ENCODE data around the gene EPN3. TPM values are rescaled to one million over a fixed set of nuclear protein-coding genes. Genes with fewer than 3 reads are reported as not detected.

Gene EPN3
- total RNA-seq, 2 donors from 2014 or later: not detected

DNA sequence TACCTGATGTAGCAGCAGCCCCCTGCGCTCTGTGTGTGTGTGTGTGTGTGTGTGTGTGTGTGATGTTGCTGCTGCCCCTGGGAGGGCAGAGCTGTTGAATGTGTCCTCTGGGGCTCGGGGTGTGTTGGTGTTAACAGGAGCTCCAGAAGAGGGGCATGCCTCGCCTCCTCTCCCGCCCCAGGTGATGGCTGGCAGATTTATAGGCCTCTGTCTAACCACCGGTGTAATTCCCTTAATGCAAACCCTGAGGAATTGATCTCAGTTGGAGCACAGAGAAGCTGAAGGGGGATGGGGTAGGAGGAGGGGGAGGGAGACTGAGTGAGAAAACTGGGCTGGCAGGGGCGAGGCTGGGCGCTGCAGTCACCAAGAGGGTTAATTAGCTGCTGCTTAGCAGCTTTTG, 38.0 kb downstream of the EPN3 start:
- Mint-ChIP-seq H3K27me3 (peaks cover 16% of the 10 kb centered on the region), H3K4me3 (no peak overlapping the region), H3K9me3 (no peaks in the 10 kb centered on the region), H3K27ac (no peak overlapping the region), H3K36me3 (ENCODE audit: low read depth) (no peaks in the 10 kb centered on the region), H3K4me1 (peaks cover 5% of the 10 kb centered on the region)
- ATAC-seq (replicated peaks): no peak

DNA sequence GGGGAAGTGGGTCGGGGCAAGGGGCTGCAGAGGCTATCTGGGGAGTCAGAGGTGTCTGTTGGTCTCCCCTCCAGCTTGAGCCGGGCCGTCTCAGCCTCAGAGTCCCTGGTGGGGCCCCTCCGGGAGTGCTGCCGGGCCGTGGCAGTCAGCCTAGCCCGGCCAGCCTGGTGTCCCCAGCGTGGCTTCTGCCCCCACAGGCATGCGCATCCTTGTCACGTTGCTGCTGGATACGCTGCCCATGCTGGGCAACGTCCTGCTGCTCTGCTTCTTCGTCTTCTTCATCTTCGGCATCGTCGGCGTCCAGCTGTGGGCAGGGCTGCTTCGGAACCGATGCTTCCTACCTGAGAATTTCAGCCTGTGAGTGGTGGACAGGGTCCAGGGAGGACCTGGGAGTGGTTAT, 39.1 kb downstream of the EPN3 start:
- Mint-ChIP-seq H3K36me3 (ENCODE audit: low read depth) (no peaks in the 10 kb centered on the region), H3K9me3 (no peaks in the 10 kb centered on the region), H3K27me3 (peaks cover 5% of the 10 kb centered on the region), H3K27ac (no peak overlapping the region), H3K4me1 (no peaks in the 10 kb centered on the region), H3K4me3 (no peak overlapping the region)
- no peak for ATAC-seq (replicated peaks)

DNA sequence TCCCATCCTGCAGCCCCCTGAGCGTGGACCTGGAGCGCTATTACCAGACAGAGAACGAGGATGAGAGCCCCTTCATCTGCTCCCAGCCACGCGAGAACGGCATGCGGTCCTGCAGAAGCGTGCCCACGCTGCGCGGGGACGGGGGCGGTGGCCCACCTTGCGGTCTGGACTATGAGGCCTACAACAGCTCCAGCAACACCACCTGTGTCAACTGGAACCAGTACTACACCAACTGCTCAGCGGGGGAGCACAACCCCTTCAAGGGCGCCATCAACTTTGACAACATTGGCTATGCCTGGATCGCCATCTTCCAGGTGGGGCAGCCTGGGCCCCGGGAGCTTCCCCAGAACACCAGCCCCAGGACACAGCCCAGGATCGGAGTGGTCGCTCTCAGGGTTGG, 40.0 kb downstream of the EPN3 start:
- Mint-ChIP-seq H3K27me3 (peaks cover 8% of the 10 kb centered on the region), H3K36me3 (ENCODE audit: low read depth) (no peaks in the 10 kb centered on the region), H3K4me3 (no peak overlapping the region), H3K27ac (no peak overlapping the region), H3K9me3 (no peaks in the 10 kb centered on the region), H3K4me1 (no peaks in the 10 kb centered on the region)
- ATAC-seq (replicated peaks): no peak

DNA sequence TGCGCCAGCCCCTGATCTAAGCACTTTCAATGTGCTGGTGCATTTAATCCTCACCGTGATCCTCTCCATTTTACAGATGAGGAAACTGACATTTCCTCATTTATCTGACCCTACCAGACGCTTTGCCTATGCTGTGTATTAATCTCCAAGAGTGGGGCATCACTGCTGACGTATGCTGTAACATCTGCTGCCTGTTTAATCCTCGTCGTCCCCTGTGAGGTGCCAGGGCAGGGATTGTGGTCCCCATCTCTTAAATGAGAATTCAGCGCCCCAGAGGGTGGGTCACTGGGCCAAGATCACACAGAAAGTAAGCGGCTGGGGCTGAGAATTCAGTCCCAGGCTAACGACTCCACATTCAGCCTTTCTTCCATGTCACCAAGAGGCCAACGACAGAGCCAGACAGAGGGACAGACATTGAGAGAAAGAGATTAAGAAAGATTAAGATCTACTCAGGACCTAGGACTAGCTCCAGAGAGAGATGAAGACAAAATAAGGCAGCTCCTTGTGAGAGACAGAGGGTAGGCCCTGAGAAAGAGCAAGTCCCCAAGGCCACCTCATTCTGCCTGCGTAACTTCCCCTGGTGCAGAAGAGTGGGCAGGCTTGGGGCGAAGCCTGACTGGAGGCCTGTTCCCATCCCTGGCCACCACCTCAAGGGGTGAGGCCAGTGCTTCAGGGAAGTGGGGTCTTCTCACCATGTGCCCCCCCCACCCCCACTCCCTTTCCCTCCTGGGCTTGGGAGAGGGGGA, 41.5 kb downstream of the EPN3 start:
- Mint-ChIP-seq H3K36me3 (ENCODE audit: low read depth) (no peaks in the 10 kb centered on the region), H3K4me1 (no peaks in the 10 kb centered on the region), H3K27ac (no peak overlapping the region), H3K27me3 (peaks cover 13% of the 10 kb centered on the region), H3K9me3 (no peaks in the 10 kb centered on the region), H3K4me3 (no peak overlapping the region)
- ATAC-seq (replicated peaks): no peak

DNA sequence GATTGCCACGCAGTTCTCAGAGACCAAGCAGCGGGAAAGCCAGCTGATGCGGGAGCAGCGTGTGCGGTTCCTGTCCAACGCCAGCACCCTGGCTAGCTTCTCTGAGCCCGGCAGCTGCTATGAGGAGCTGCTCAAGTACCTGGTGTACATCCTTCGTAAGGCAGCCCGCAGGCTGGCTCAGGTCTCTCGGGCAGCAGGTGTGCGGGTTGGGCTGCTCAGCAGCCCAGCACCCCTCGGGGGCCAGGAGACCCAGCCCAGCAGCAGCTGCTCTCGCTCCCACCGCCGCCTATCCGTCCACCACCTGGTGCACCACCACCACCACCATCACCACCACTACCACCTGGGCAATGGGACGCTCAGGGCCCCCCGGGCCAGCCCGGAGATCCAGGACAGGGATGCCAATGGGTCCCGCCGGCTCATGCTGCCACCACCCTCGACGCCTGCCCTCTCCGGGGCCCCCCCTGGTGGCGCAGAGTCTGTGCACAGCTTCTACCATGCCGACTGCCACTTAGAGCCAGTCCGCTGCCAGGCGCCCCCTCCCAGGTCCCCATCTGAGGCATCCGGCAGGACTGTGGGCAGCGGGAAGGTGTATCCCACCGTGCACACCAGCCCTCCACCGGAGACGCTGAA, 43.2 kb downstream of the EPN3 start:
- Mint-ChIP-seq H3K36me3 (ENCODE audit: low read depth) (no peaks in the 10 kb centered on the region), H3K4me3 (no peak overlapping the region), H3K4me1 (no peaks in the 10 kb centered on the region), H3K27ac (no peak overlapping the region), H3K27me3 (peaks cover 14% of the 10 kb centered on the region), H3K9me3 (no peaks in the 10 kb centered on the region)
- no peak for ATAC-seq (replicated peaks)

DNA sequence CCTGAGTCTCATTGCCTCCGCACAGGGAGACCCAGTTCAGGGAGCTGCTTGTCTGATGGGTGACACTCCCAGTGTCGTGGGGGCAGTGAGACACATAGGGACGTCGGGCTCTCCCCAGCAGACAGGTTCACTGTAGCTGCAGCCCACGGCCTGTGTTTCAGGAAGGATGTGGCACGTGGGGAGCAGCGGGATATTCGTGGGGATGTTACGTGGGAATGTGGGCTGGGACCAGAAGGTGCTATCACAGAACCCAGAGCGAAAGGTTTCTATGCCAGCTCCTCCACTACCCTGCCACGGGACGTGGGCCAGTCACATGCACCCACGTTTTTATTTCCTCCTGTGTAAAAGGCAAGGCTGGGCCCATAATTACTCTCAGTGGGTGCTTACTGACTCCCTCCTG, 44.3 kb downstream of the EPN3 start:
- no peak overlapping the region for H3K4me3 Mint-ChIP-seq
- no peaks in the 10 kb centered on the region for H3K4me1 Mint-ChIP-seq
- no peaks in the 10 kb centered on the region for H3K36me3 Mint-ChIP-seq (ENCODE audit: low read depth)
- peaks cover 14% of the 10 kb centered on the region for H3K27me3 Mint-ChIP-seq
- H3K27ac Mint-ChIP-seq: no peak overlapping the region
- no peaks in the 10 kb centered on the region for H3K9me3 Mint-ChIP-seq
- no peak for ATAC-seq (replicated peaks)

DNA sequence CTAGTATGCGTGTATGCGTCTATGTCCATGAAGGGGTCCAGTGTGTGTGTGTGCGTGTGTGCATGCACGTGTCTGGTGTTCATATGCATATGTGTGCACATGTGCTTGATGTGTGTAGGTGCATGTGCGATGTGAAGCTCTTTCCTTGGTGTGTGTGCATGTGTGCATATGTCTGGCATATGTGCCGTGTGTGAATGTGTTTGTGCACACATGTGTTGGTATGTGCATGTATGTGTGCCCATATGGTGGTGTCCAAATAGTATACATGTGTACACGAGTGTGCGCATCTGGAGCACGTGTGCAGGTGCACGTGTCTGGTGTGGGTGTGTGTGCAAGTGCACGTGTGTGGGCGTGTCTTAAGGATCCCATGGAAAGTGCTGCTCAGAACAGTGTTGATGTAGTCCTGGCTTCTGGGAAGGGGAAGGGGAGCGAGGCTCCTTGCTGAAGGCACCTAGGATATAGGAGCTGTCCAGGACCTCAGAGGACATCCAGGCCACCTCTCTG, 45.0 kb downstream of the EPN3 start:
- H3K27me3 Mint-ChIP-seq: peaks cover 14% of the 10 kb centered on the region
- no peaks in the 10 kb centered on the region for H3K9me3 Mint-ChIP-seq
- H3K27ac Mint-ChIP-seq: no peak overlapping the region
- ATAC-seq (replicated peaks): no peak
- no peaks in the 10 kb centered on the region for H3K36me3 Mint-ChIP-seq (ENCODE audit: low read depth)
- no peaks in the 10 kb centered on the region for H3K4me1 Mint-ChIP-seq
- no peak overlapping the region for H3K4me3 Mint-ChIP-seq

DNA sequence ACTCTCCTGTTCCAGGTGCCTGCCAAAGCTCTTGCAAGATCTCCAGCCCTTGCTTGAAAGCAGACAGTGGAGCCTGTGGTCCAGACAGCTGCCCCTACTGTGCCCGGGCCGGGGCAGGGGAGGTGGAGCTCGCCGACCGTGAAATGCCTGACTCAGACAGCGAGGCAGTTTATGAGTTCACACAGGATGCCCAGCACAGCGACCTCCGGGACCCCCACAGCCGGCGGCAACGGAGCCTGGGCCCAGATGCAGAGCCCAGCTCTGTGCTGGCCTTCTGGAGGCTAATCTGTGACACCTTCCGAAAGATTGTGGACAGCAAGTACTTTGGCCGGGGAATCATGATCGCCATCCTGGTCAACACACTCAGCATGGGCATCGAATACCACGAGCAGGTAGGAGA, 45.6 kb downstream of the EPN3 start:
- H3K36me3 Mint-ChIP-seq (ENCODE audit: low read depth): no peaks in the 10 kb centered on the region
- H3K4me1 Mint-ChIP-seq: no peaks in the 10 kb centered on the region
- no peak for ATAC-seq (replicated peaks)
- H3K27ac Mint-ChIP-seq: no peak overlapping the region
- H3K9me3 Mint-ChIP-seq: no peaks in the 10 kb centered on the region
- H3K27me3 Mint-ChIP-seq: peaks cover 14% of the 10 kb centered on the region
- no peak overlapping the region for H3K4me3 Mint-ChIP-seq

DNA sequence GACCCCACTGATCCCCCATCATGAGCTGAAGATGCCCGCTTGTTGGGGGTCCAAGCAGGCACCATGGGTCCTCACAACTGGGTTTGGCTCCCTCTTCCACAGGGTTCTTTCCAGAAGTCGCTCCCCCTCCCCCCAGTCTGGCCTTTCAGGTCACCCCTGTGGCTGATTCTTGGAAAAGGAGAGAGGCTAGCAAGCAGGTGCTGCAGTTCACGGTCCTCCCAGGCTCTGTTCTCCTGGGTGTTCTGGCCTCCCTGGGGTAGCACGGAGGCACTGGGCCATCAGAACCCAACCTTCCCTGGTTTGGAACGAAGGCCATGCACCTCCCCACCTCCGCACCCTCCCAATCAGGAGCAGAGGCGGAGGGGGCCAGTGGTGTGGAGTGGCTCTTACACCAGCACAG, 46.9 kb downstream of the EPN3 start:
- Mint-ChIP-seq H3K27ac (no peak overlapping the region), H3K27me3 (peaks cover 23% of the 10 kb centered on the region)

DNA sequence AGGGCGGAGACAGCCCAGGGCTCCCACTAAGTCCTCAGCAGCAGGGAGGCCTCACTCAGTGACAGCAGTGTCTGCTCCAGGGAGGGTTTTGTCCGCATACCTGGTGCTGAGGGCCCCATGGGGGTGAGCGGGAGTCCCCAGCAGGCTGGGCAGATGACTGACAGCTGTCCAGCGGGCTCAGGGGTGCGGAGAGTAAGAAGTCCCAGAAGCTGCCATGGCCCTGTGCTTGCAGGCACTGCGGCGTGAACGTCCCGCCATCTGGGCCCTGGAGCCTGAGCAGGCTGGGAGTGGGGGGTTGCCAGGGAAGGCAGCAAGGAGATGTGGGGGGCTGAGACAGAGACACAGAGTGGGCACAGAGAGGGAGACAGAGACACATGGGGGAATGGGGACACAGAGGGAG, 48.1 kb downstream of the EPN3 start:
- no peak overlapping the region for H3K27ac Mint-ChIP-seq

More for the DNA sequence above, 46.9 kb downstream of the EPN3 start:
- H3K4me3 Mint-ChIP-seq: no peak overlapping the region
- no peaks in the 10 kb centered on the region for H3K36me3 Mint-ChIP-seq (ENCODE audit: low read depth)
- H3K9me3 Mint-ChIP-seq: no peaks in the 10 kb centered on the region
- H3K4me1 Mint-ChIP-seq: no peaks in the 10 kb centered on the region
- ATAC-seq (replicated peaks): no peak

DNA sequence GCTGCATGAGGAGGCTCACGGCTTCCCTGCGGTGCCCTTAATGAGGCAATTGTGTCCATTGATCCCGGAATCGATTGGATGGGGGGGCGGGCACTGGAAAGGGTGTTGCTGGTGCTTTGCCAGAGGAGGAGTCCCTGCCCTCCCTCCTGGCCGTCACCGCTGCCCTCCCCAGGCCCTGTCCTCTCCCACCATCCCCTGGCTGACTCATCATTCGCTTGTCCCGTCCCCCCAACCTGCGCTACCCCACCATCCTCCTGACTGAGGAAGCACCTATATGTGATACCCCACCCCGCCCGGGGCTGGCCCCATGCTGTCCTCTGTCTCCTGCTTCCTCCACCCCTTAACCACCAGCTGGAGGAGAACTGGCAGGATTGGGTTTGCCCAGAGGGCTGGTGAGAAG, 48.8 kb downstream of the EPN3 start:
- peaks cover 23% of the 10 kb centered on the region for H3K27me3 Mint-ChIP-seq
- no peaks in the 10 kb centered on the region for H3K9me3 Mint-ChIP-seq
- no peaks in the 10 kb centered on the region for H3K36me3 Mint-ChIP-seq (ENCODE audit: low read depth)
- no peak overlapping the region for H3K27ac Mint-ChIP-seq
- no peak overlapping the region for H3K4me3 Mint-ChIP-seq
- no peak for ATAC-seq (replicated peaks)
- H3K4me1 Mint-ChIP-seq: no peaks in the 10 kb centered on the region

More for the DNA sequence above, 48.1 kb downstream of the EPN3 start:
- H3K9me3 Mint-ChIP-seq: no peaks in the 10 kb centered on the region
- ATAC-seq (replicated peaks): no peak
- H3K36me3 Mint-ChIP-seq (ENCODE audit: low read depth): no peaks in the 10 kb centered on the region
- H3K4me1 Mint-ChIP-seq: no peaks in the 10 kb centered on the region
- H3K27me3 Mint-ChIP-seq: peaks cover 23% of the 10 kb centered on the region
- H3K4me3 Mint-ChIP-seq: no peak overlapping the region

DNA sequence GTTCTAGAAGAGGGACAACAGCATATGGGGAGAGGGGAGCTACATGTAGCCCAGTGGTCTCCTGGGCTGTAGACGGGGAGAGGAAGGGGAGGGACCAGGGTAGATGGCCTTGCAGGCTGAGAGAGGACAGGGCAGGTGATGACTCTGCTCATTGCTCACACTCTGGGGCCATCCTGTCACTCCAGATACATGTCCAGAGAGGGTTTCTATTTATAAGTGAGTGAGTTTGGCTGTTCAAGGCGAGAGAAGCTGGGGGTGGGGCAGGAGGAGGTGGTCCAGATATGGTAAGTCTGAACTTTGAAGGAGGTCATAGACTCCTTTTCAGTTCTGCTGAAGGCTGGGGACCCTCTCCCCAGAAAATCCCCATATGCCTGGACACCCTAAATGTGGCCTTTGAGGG, 50.2 kb downstream of the EPN3 start:
- ATAC-seq (replicated peaks): no peak
- no peak overlapping the region for H3K4me3 Mint-ChIP-seq
- no peaks in the 10 kb centered on the region for H3K9me3 Mint-ChIP-seq
- H3K27me3 Mint-ChIP-seq: peaks cover 18% of the 10 kb centered on the region
- H3K27ac Mint-ChIP-seq: no peak overlapping the region
- no peaks in the 10 kb centered on the region for H3K36me3 Mint-ChIP-seq (ENCODE audit: low read depth)
- H3K4me1 Mint-ChIP-seq: no peaks in the 10 kb centered on the region

DNA sequence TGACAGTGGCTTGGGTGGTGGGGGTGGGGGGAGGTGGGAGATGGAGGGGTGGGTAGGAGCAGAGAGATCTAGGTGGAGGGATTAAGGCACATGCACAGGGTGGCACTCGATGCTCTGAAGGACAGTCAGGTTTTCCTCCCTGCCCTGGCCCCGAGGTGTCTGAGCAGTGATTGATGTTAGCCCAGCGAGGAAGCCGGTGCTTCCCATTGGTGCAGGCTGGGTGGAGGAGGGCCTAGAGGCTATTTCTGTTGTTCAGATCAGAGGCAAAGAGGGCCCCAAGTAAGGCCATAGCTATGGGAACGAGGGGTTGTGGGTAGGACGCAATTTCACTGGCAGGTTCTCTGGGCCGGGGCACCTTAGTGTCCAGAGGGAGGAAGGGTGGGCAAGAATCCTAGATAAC, 51.1 kb downstream of the EPN3 start:
- ATAC-seq (replicated peaks): no peak
- no peak overlapping the region for H3K4me3 Mint-ChIP-seq
- no peaks in the 10 kb centered on the region for H3K9me3 Mint-ChIP-seq
- H3K27ac Mint-ChIP-seq: no peak overlapping the region
- peaks cover 16% of the 10 kb centered on the region for H3K27me3 Mint-ChIP-seq
- no peaks in the 10 kb centered on the region for H3K4me1 Mint-ChIP-seq
- no peaks in the 10 kb centered on the region for H3K36me3 Mint-ChIP-seq (ENCODE audit: low read depth)

DNA sequence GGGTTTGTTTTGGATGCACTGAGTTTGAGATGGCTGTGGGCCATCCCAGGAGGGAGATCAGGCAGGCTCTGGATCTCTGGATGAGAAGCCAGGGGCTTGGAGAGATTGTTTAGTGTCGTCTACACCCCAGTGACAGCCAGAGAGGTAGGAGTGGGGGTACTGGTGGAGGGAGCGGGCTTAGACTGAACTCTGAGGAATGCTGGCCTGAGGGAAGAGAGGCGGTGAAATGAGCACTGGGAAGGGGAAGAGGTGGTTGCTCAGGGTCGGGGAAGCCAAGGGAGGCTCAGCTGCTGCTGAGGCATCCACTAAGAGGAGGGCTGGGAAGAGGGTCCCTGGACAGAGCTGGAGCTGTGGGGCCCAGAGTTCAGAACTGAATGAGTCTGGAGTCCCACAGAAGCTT, 51.6 kb downstream of the EPN3 start:
- Mint-ChIP-seq H3K9me3 (no peaks in the 10 kb centered on the region), H3K4me1 (no peaks in the 10 kb centered on the region)
- ATAC-seq (replicated peaks): no peak

DNA sequence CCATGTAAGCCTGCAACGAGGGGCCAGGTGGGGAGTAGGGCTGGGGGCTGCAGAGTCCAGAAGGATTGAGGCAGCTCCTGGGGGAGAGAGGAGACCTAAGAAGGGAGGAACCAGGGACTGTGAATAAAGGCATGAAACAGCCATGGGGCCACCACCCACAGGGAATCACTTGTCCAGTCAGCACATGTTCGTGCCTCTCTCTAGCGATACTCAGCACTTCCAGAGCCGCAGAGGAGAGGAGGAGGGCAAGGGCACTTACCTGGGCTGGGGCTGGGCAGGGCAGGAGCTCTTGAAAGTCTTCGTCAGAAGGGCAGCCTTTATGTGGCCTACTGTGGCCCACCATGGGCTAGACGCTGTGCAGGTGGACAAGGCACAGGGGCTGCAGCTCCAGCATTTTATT, 52.2 kb downstream of the EPN3 start:
- Mint-ChIP-seq H3K27me3 (peaks cover 13% of the 10 kb centered on the region), H3K4me3 (no peak overlapping the region), H3K27ac (no peak overlapping the region), H3K9me3 (no peaks in the 10 kb centered on the region), H3K4me1 (no peaks in the 10 kb centered on the region), H3K36me3 (ENCODE audit: low read depth) (no peaks in the 10 kb centered on the region)
- no peak for ATAC-seq (replicated peaks)

More for the DNA sequence above, 51.6 kb downstream of the EPN3 start:
- Mint-ChIP-seq H3K36me3 (ENCODE audit: low read depth) (no peaks in the 10 kb centered on the region), H3K4me3 (no peak overlapping the region), H3K27me3 (peaks cover 13% of the 10 kb centered on the region), H3K27ac (no peak overlapping the region)
